ENCODE results near the gene APOBEC3B. TPM values are rescaled to one million over a fixed set of nuclear protein-coding genes. Genes with fewer than 3 reads are reported as not detected.
A peak's percentile ranks its signal among the peaks of the same experiment; 100 is the strongest.

APOBEC3B gene
- total RNA-seq (2014; rRNA removed; shearing (Covaris generic)) (2.3 and 4.1 TPM in 2 replicates), polyA plus RNA-seq (2016; fragmentation: Nextera tagmentation; extraction: Ambion mirVana) (10.6 and 11.9 TPM in 2 replicates)

- no peak for TF ChIP-seq EZH2phosphoT487 (IDR thresholded peaks at IDR 0.05; ENCODE audit: insufficient read depth, low read depth)
- TF ChIP-seq EZH2 (IDR thresholded peaks at IDR 0.05; ENCODE audit: insufficient read depth, poor library complexity, severe bottlenecking), result no peak
These were observed at the start of gene APOBEC3B for GRCh38 chr22:38981992-38982927. Gene APOBEC3B, plus strand, starts transcription at chr22:38982347. Its CDS starts 107 bp downstream, at chr22:38982454.

GRCh38 chr22:38935023-38935422 is 47.1 kb upstream of the APOBEC3B start:
- in situ Hi-C loops (cut with MboI), result no loop called here
- Histone ChIP-seq H3K27me3 (replicated peaks; ENCODE audit: insufficient read depth) (peaks cover 55% of the 10 kb centered on the region), H3K9ac (no peak overlapping the region), H3K36me3 (ENCODE audit: low read depth) (no peaks in the 10 kb centered on the region), H3F3A (ENCODE audit: insufficient read depth) (no peaks in the 10 kb centered on the region), H3K4me2 (ENCODE audit: unreplicated experiment) (no peak overlapping the region), H3K9me2 (ENCODE audit: insufficient read depth) (no peaks in the 10 kb centered on the region), H3K79me2 (ENCODE audit: insufficient read depth) (no peaks in the 10 kb centered on the region), H3K27ac (no peak overlapping the region), H3K4me1 (ENCODE audit: insufficient read depth) (no peaks in the 10 kb centered on the region), H3K4me3 (no peak overlapping the region), H4K20me1 (ENCODE audit: insufficient read depth) (no peaks in the 10 kb centered on the region), H2AFZ (no peak overlapping the region), H3K9me3 (ENCODE audit: low read depth) (no peaks in the 10 kb centered on the region)
- 47 to 53% methylated on average over 8 of the region's 8 CpGs for WGBS, 2 experiments (ENCODE audit: low coverage in 1 of 2, low lambda C conversion rate in 2 of 2, missing lambda C conversion rate in 2 of 2)
- no peak for TF ChIP-seq EZH2phosphoT487 (IDR thresholded peaks at IDR 0.05; ENCODE audit: insufficient read depth, low read depth)
- no peak for TF ChIP-seq EZH2 (IDR thresholded peaks at IDR 0.05; ENCODE audit: insufficient read depth, poor library complexity, severe bottlenecking)
- no peak for DNase-seq

More at GRCh38 chr22:38981992-38982927, at the start of gene APOBEC3B:
- Histone ChIP-seq H3K36me3 (ENCODE audit: low read depth) (no peaks in the 10 kb centered on the region), H3K4me2 (ENCODE audit: unreplicated experiment) (peak within 1 kb of the TSS; percentile 89), H3K4me3 (peak within 1 kb of the TSS; percentile 71), H3K9ac (peak within 1 kb of the TSS; percentile 54), H3F3A (ENCODE audit: insufficient read depth) (no peaks in the 10 kb centered on the region), H3K27ac (no peak within 1 kb of the TSS), H3K79me2 (ENCODE audit: insufficient read depth) (no peaks in the 10 kb centered on the region), H3K27me3 (replicated peaks; ENCODE audit: insufficient read depth) (no peaks in the 10 kb centered on the region), H2AFZ (peak within 1 kb of the TSS; percentile 85), H3K4me1 (ENCODE audit: insufficient read depth) (peaks cover 11% of the 10 kb centered on the region), H3K9me2 (ENCODE audit: insufficient read depth) (no peaks in the 10 kb centered on the region), H4K20me1 (ENCODE audit: insufficient read depth) (no peaks in the 10 kb centered on the region), H3K9me3 (ENCODE audit: low read depth) (no peaks in the 10 kb centered on the region)
- 7 to 14% methylated on average over 11 to 16 of the region's 16 CpGs for WGBS, 2 experiments (ENCODE audit: low coverage in 1 of 2, low lambda C conversion rate in 2 of 2, missing lambda C conversion rate in 2 of 2)
- in situ Hi-C loops (cut with MboI), result no loop called here
- peak; percentile 93 for DNase-seq

DNA sequence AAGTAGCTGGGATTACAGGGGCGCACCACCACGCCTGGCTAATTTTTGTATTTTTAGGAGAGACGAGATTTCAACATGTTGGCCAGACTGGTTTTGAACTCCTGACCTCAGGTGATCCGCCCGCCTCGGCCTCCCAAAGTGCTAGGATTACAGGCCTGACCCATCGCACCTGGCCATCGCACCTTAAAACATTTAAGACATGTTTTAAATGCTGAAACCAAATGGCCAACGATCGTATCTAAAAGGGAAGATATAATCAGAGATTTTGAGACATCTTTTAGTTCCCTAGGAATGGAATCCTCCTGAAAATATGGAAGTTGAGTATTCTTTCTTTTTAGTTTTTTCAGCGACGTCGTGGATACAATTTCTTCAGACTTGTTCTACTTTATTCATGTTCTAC is 46.5 kb upstream of the APOBEC3B start:
- H3K9me2 ChIP-seq (ENCODE audit: insufficient read depth), result no peaks in the 10 kb centered on the region
- H2AFZ ChIP-seq, result no peak overlapping the region
- no peaks in the 10 kb centered on the region for H3K9me3 ChIP-seq (ENCODE audit: low read depth)
- H3K36me3 ChIP-seq (ENCODE audit: low read depth), result no peaks in the 10 kb centered on the region
- H3K4me2 ChIP-seq (ENCODE audit: unreplicated experiment), result no peak overlapping the region
- H3K9ac ChIP-seq, result no peak overlapping the region
- peaks cover 59% of the 10 kb centered on the region for H3K27me3 ChIP-seq (replicated peaks; ENCODE audit: insufficient read depth)
- no peak for TF ChIP-seq EZH2 (IDR thresholded peaks at IDR 0.05; ENCODE audit: insufficient read depth, poor library complexity, severe bottlenecking)
- no peak for TF ChIP-seq EZH2phosphoT487 (IDR thresholded peaks at IDR 0.05; ENCODE audit: insufficient read depth, low read depth)
- no peak for DNase-seq
- 80 to 84% methylated on average over 12 to 13 of the region's 13 CpGs for WGBS, 2 experiments (ENCODE audit: low coverage in 1 of 2, low lambda C conversion rate in 2 of 2, missing lambda C conversion rate in 2 of 2)
- no peaks in the 10 kb centered on the region for H3K4me1 ChIP-seq (ENCODE audit: insufficient read depth)
- no peaks in the 10 kb centered on the region for H3F3A ChIP-seq (ENCODE audit: insufficient read depth)
- H3K4me3 ChIP-seq, result no peak overlapping the region
- in situ Hi-C loops (cut with MboI), result no loop called here
- H3K27ac ChIP-seq, result no peak overlapping the region
- no peaks in the 10 kb centered on the region for H4K20me1 ChIP-seq (ENCODE audit: insufficient read depth)
- H3K79me2 ChIP-seq (ENCODE audit: insufficient read depth), result no peaks in the 10 kb centered on the region

DNA sequence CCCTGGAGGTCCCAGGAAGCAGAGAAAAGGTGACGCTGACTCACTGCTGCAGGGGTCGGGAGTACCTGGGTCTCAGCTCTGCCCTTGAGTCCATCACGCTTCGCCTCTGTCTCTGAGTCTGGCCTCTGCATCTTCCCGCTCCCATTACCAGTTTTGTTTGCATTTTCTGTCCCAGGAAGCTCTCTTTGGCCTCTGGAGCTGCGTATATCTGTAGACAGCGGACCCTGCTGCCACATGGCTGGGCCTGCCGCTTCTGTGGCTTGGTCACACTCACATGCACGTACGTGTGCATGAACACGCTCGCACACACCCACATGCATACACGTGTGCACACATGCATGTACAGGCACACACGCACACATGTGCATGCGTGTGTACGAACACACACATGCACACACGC is 45.6 kb upstream of the APOBEC3B start:
- DNase-seq, result no peak
- no peaks in the 10 kb centered on the region for H3K36me3 ChIP-seq (ENCODE audit: low read depth)
- in situ Hi-C loops (cut with MboI), result no loop called here

More for the DNA sequence above, 45.6 kb upstream of the APOBEC3B start:
- Histone ChIP-seq H3K9ac (no peak overlapping the region), H3F3A (ENCODE audit: insufficient read depth) (no peaks in the 10 kb centered on the region), H3K79me2 (ENCODE audit: insufficient read depth) (no peaks in the 10 kb centered on the region), H3K27ac (no peak overlapping the region), H2AFZ (no peak overlapping the region), H3K4me1 (ENCODE audit: insufficient read depth) (no peaks in the 10 kb centered on the region), H4K20me1 (ENCODE audit: insufficient read depth) (no peaks in the 10 kb centered on the region), H3K9me2 (ENCODE audit: insufficient read depth) (no peaks in the 10 kb centered on the region), H3K9me3 (ENCODE audit: low read depth) (no peaks in the 10 kb centered on the region), H3K4me3 (no peak overlapping the region), H3K4me2 (ENCODE audit: unreplicated experiment) (no peak overlapping the region), H3K27me3 (replicated peaks; ENCODE audit: insufficient read depth) (peaks cover 66% of the 10 kb centered on the region)
- WGBS, 2 experiments (ENCODE audit: low coverage in 1 of 2, low lambda C conversion rate in 2 of 2, missing lambda C conversion rate in 2 of 2), result 63 to 64% methylated on average over 17 of the region's 17 CpGs
- TF ChIP-seq EZH2phosphoT487 (IDR thresholded peaks at IDR 0.05; ENCODE audit: insufficient read depth, low read depth), result no peak
- no peak for TF ChIP-seq EZH2 (IDR thresholded peaks at IDR 0.05; ENCODE audit: insufficient read depth, poor library complexity, severe bottlenecking)

All from GM23248 (cell line).